Loucy (cell line): Measurements from ENCODE around the gene VCL.

Experiments
- H2AFZ ChIP-seq: fragments of 200-600 bp; sonication (generic); 2 replicates; pipeline ENCODE4 v1.6.0; 2016; ENCODE audit warnings: antibody characterized with exemption, mild to moderate bottlenecking, low read length, moderate library complexity
- H3F3A ChIP-seq: fragments of 200-600 bp; 2 replicates; pipeline ENCODE4 v1.6.0; 2016; ENCODE audit warnings: antibody characterized with exemption, low read depth, mild to moderate bottlenecking
- H3K27me3 ChIP-seq: fragments of 200-600 bp; sonication (generic); 2 replicates; pipeline ENCODE4 v1.6.1; 2014; ENCODE audit warnings: low read length, mild to moderate bottlenecking; ENCODE audit not compliant: insufficient read depth, poor library complexity, severe bottlenecking
- H3K36me3 ChIP-seq: fragments of 200-600 bp; sonication (generic); 2 replicates; pipeline ENCODE4 v1.6.1; 2016; ENCODE audit warnings: low read length; ENCODE audit not compliant: insufficient read depth
- H3K4me1 ChIP-seq: fragments of 200-600 bp; sonication (generic); 2 replicates; pipeline ENCODE4 v1.5.1; 2014; ENCODE audit warnings: low read length, mild to moderate bottlenecking; ENCODE audit not compliant: insufficient read depth, poor library complexity, severe bottlenecking
- H3K4me2 ChIP-seq: fragments of 200-600 bp; sonication (generic); 2 replicates; pipeline ENCODE4 v1.6.0; 2014; ENCODE audit warnings: antibody characterized with exemption, low read length, low read depth, mild to moderate bottlenecking; ENCODE audit not compliant: poor library complexity, severe bottlenecking
- H3K4me3 ChIP-seq: fragments of 200-600 bp; sonication (generic); 2 replicates; pipeline ENCODE4 v1.5.1; 2014; ENCODE audit warnings: low read length, mild to moderate bottlenecking, mixed read lengths; ENCODE audit not compliant: poor library complexity, severe bottlenecking
- H3K79me2 ChIP-seq: fragments of 200-600 bp; sonication (generic); 2 replicates; pipeline ENCODE4 v1.6.1; 2014; ENCODE audit warnings: low read length; ENCODE audit not compliant: insufficient read depth
- H3K9ac ChIP-seq: fragments of 200-600 bp; sonication (generic); 2 replicates; pipeline ENCODE4 v1.6.0; 2014; ENCODE audit warnings: mild to moderate bottlenecking, low read depth, low read length, moderate library complexity; ENCODE audit not compliant: poor library complexity, severe bottlenecking
- H3K9me2 ChIP-seq: fragments of 200-600 bp; sonication (generic); replicated peaks from 2 replicates; pipeline ENCODE4 v1.6.1; 2016; ENCODE audit warnings: low read depth, low read length, mixed read lengths
- H3K9me3 ChIP-seq: fragments of 200-600 bp; sonication (generic); 2 replicates; pipeline ENCODE4 v1.6.1; 2014; ENCODE audit warnings: mild to moderate bottlenecking, antibody characterized with exemption, low read length, low read depth; ENCODE audit not compliant: insufficient read depth
- H4K20me1 ChIP-seq: fragments of 200-600 bp; sonication (generic); 2 replicates; pipeline ENCODE4 v1.6.0; 2014; ENCODE audit warnings: antibody characterized with exemption, low read length, mild to moderate bottlenecking; ENCODE audit not compliant: insufficient read depth, poor library complexity, severe bottlenecking
- EZH2phosphoT487 ChIP-seq: fragments of 200-600 bp; IDR thresholded peaks from 2 replicates; pipeline ENCODE4 v1.6.1; 2018; ENCODE audit warnings: antibody characterized with exemption, mild to moderate bottlenecking, moderate library complexity, borderline replicate concordance
- TF ChIP-seq, protein P1 (sequence below): fragments of 200-600 bp; sonication (generic); conservative IDR thresholded peaks from 2 replicates; pipeline ENCODE4 v1.5.1; 2014; ENCODE audit warnings: mild to moderate bottlenecking, antibody characterized with exemption, low read length

VCL gene

DNA sequence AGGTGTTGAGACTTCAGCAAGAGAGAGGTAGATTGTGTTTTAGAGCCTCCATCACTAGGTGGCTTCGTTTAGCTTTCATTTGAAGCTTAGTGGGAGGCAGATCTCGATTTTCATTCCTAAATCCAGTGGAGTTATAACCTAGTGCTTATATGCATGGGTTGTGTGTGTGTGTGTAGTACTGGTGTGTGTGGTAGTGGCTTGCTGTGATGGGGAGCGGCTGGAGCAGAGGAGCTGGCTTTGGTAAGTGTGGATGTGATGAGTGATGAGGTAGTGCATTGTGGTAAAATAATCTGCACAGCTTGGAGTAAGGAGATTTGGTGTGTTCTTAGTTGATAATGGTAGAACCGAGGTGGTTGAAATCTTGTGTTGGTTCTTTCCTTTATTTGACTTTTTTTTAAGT is 109.5 kb downstream of the VCL start:
- H3K9ac ChIP-seq, result no peak overlapping the region
- H4K20me1 ChIP-seq, result no peaks in the 10 kb centered on the region
- H3K4me2 ChIP-seq, result no peak overlapping the region
- no peaks in the 10 kb centered on the region for H3K27me3 ChIP-seq
- H3K9me3 ChIP-seq, result no peaks in the 10 kb centered on the region
- H3K9me2 ChIP-seq, result no peaks in the 10 kb centered on the region
- TF ChIP-seq, protein P1, sequence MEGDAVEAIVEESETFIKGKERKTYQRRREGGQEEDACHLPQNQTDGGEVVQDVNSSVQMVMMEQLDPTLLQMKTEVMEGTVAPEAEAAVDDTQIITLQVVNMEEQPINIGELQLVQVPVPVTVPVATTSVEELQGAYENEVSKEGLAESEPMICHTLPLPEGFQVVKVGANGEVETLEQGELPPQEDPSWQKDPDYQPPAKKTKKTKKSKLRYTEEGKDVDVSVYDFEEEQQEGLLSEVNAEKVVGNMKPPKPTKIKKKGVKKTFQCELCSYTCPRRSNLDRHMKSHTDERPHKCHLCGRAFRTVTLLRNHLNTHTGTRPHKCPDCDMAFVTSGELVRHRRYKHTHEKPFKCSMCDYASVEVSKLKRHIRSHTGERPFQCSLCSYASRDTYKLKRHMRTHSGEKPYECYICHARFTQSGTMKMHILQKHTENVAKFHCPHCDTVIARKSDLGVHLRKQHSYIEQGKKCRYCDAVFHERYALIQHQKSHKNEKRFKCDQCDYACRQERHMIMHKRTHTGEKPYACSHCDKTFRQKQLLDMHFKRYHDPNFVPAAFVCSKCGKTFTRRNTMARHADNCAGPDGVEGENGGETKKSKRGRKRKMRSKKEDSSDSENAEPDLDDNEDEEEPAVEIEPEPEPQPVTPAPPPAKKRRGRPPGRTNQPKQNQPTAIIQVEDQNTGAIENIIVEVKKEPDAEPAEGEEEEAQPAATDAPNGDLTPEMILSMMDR, result no peak
- no peak for TF ChIP-seq EZH2phosphoT487
- H3K36me3 ChIP-seq, result peaks cover 69% of the 10 kb centered on the region; the same call in 1 of the 2 replicates
- no peaks in the 10 kb centered on the region for H3F3A ChIP-seq
- H2AFZ ChIP-seq, result no peak overlapping the region
- no peaks in the 10 kb centered on the region for H3K4me1 ChIP-seq
- no peaks in the 10 kb centered on the region for H3K79me2 ChIP-seq
- H3K4me3 ChIP-seq, result no peak overlapping the region

DNA sequence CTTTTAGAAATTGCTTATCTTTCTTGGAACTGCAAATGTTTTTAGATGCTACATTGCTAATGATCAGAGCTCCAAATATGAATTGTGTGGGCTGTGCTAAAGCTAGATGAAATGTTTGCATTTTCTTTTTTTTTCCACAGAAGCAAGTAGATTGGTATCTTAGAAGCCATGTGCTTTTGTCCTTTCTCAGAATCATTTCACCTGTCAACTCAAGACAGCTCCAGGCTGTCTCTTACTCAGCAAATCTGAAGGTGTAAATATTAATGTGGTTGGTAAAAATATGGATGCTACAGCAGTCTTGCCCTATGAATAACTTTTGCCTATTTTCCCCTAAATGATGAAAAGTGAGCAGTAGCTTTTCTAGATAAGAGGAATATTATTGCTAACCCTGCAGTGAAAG is 111.5 kb downstream of the VCL start:
- Histone ChIP-seq H3K4me2 (no peak overlapping the region), H2AFZ (no peak overlapping the region), H4K20me1 (no peaks in the 10 kb centered on the region), H3K4me3 (no peak overlapping the region), H3K79me2 (no peaks in the 10 kb centered on the region), H3K9me2 (no peaks in the 10 kb centered on the region), H3K27me3 (no peaks in the 10 kb centered on the region), H3F3A (no peaks in the 10 kb centered on the region), H3K36me3 (peaks cover 79% of the 10 kb centered on the region; the same call in 1 of the 2 replicates), H3K9me3 (no peaks in the 10 kb centered on the region), H3K4me1 (no peaks in the 10 kb centered on the region), H3K9ac (no peak overlapping the region)
- no peak for TF ChIP-seq EZH2phosphoT487
- TF ChIP-seq, protein P1, result no peak

DNA sequence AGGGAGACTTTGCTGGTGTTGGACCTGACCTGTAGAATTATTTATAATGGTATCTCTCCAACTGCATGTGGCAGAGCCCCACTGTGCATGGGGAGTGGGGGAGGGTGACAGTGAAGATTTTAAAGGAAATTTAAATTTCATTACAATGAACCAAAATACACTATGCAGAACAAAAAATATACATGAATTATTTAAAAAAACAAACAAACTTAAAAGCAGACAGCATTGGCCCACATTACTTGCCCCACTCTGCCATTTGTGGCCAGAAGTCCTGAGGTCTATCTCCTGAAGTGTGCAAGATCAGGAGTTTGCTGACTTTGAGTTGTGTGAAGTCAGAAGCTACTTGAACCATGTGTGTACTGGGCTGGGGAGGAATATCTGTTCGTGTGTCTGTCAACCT is 112.2 kb downstream of the VCL start:
- Histone ChIP-seq H3K9ac (no peak overlapping the region), H3K9me2 (no peaks in the 10 kb centered on the region), H3F3A (no peaks in the 10 kb centered on the region), H3K4me2 (no peak overlapping the region), H3K4me3 (no peak overlapping the region), H3K9me3 (no peaks in the 10 kb centered on the region), H2AFZ (no peak overlapping the region), H4K20me1 (no peaks in the 10 kb centered on the region), H3K79me2 (no peaks in the 10 kb centered on the region), H3K27me3 (no peaks in the 10 kb centered on the region), H3K36me3 (peaks cover 78% of the 10 kb centered on the region; the same call in 1 of the 2 replicates), H3K4me1 (no peaks in the 10 kb centered on the region)
- TF ChIP-seq EZH2phosphoT487, result no peak
- TF ChIP-seq, protein P1, result no peak
